ENCODE results near the gene TRIM4. TPM values are rescaled to one million over a fixed set of nuclear protein-coding genes. Genes with fewer than 3 reads are reported as not detected.
A peak's percentile ranks its signal among the peaks of the same experiment; 100 is the strongest.
"Not testable (repeated sequence)": the region's sequence is repeated elsewhere in the genome, so short reads cannot be mapped to it uniquely, and the experiment has no call there.

The TRIM4 gene
- 32.6 TPM for total RNA-seq
- long read RNA-seq, transcript TRIM4-201 (6 exons, 3,374 nt) = major isoform, 80 of 109 reads
- long read RNA-seq, partial matches to known transcripts = 1 of 109 reads
- long read RNA-seq, other reads (novel, unspliced or antisense) = 23 of 109 reads

DNA sequence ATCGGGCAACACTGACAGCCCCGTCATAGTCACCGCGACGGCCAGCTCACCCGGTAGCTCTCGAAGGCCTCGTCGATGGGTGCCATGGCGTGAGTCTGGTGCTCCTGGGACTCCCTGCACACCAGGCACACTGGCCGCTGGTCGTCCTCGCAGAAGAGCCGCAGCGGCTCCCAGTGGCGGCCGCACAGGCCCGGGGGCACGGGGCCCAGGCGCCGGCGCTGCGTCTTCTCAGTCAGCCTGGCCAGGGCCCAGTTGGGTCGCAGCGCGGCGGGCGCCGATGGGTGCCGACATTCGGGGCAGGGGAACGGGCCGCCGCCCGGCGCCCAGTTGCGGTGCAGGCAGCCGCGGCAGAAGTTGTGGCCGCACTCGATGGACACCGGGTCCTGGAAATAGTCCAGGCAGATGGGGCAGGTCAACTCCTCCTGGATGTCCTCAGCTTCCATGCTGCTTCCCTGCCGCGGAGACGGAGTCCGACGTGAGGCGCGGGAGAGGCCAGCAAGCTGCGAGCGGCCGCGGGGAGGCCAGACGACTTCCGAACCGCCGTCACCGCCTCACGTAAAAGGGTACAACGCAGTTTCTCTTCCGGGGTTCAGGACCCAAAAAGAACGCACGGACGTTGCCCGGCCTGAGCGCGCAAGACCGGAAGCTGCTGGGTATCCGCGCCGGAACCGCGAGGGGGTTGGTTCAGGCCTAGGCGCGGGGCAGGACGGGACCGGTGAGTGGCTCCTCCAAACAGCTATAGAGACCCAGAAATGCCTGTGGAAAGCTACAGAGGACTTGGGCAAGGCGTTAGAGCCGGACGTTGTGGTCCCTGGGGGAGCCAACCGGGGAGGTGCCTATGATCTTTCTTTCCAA lies at the start of gene TRIM4:
Gene TRIM4 (minus strand): TSS at position 572 of the 855 bp plus-strand sequence. CDS start 129 bp downstream, at position 443.
- ATAC-seq (peak; percentile 99), DNase-seq (peak; percentile 96)
- Histone ChIP-seq H3K36me3 (peaks cover 21% of the 10 kb centered on the region), H3K9me3 (no peaks in the 10 kb centered on the region), H3K27ac (peak within 1 kb of the TSS; percentile 96), H3K27me3 (no peaks in the 10 kb centered on the region), H3K4me1 (peaks cover 26% of the 10 kb centered on the region), H3K4me3 (peak within 1 kb of the TSS; percentile 92)
- TF ChIP-seq CTCF (IDR thresholded peaks at IDR 0.05) = peak; percentile 10
- intact Hi-C loops (cut with DNase I) = no loop called here

DNA sequence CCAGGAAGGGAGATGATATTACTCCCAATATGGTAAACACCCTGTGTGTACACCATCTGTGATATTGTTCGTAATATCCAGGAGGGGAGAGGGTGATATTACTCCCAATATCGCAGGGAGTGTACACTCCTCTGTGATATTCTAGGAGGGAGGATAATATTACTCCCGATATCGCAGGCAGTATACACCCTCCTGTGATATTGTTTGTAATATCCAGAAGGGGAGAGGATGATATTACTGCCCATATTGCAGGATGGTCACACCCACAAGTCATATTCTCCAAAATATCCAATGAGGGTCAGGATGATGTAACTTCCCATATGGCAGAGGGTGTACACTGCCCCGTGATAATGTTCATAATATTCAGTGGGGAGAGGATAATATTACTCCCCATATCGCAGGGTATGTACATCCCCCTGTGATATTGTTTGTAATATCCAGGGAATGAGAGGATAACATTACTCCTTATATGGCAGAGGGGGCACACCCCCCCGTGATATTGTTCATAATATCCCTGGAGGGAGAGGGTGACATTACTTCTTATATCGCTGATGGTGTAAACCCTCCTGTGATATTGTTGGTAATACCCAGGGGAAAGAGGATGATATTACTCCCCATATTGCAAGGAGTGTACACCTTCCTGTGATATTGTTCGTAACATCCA lies 39.4 kb upstream of the TRIM4 start:
- intact Hi-C loops (cut with DNase I) = no loop called here

GRCh38 chr7:99955247-99955646 lies 35.9 kb upstream of the TRIM4 start:
- ATAC-seq = peak; percentile 19
- no peak overlapping the region for H3K4me3 ChIP-seq
- H3K36me3 ChIP-seq = no peaks in the 10 kb centered on the region
- no peaks in the 10 kb centered on the region for H3K9me3 ChIP-seq
- TF ChIP-seq CTCF (IDR thresholded peaks at IDR 0.05) = no peak
- intact Hi-C loops (cut with DNase I) = no loop called here
- H3K27ac ChIP-seq = no peak overlapping the region
- no peaks in the 10 kb centered on the region for H3K27me3 ChIP-seq
- peaks cover 3% of the 10 kb centered on the region for H3K4me1 ChIP-seq
- no peak for DNase-seq

More for the DNA sequence above, 39.4 kb upstream of the TRIM4 start:
- Histone ChIP-seq H3K36me3 (no peaks in the 10 kb centered on the region), H3K9me3 (no peaks in the 10 kb centered on the region), H3K4me1 (no peaks in the 10 kb centered on the region), H3K4me3 (no peak overlapping the region), H3K27ac (no peak overlapping the region), H3K27me3 (peaks cover 31% of the 10 kb centered on the region)
- DNase-seq (no peak), ATAC-seq (no peak)
- TF ChIP-seq CTCF (IDR thresholded peaks at IDR 0.05) = no peak

- H3K4me1 ChIP-seq; ATAC-seq; H3K9me3 ChIP-seq; H3K27ac ChIP-seq; H3K4me3 ChIP-seq; H3K27me3 ChIP-seq; DNase-seq; intact Hi-C loops (cut with DNase I); H3K36me3 ChIP-seq: not testable (repeated sequence)
These were observed 35.3 kb upstream of the TRIM4 start for GRCh38 chr7:99954643-99955042.

DNA sequence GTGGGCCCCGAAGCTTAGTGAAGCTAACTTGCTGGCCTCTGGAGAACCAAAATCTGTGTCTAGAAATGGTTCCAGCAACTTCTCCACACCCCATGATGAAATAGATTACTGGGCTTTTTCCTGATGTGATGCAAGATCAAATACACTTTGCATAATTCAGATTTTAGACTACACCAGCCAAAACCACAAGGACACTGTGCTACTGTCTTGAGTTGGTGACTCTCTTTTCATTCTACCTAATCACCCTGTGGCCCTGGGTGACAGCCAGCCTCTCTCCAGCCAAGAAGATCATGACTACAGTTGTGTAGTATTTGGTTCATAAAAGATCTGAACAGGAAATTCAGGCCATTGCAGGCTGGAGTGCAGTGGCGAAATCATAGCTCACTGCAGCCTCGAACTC lies 34.3 kb upstream of the TRIM4 start:
- TF ChIP-seq CTCF (IDR thresholded peaks at IDR 0.05) = no peak
- Histone ChIP-seq H3K27me3 (no peaks in the 10 kb centered on the region), H3K4me1 (peaks cover 3% of the 10 kb centered on the region), H3K4me3 (no peak overlapping the region), H3K9me3 (no peaks in the 10 kb centered on the region), H3K27ac (peak overlapping the region; percentile 77), H3K36me3 (no peaks in the 10 kb centered on the region)
- peak; percentile 88 for DNase-seq
- ATAC-seq = peak; percentile 96
- intact Hi-C loops (cut with DNase I) = no loop called here

GRCh38 chr7:99952649-99953048 lies 33.3 kb upstream of the TRIM4 start:
- H3K4me1 ChIP-seq; ATAC-seq; H3K36me3 ChIP-seq; H3K9me3 ChIP-seq; H3K27me3 ChIP-seq; DNase-seq; H3K4me3 ChIP-seq; intact Hi-C loops (cut with DNase I): not testable (repeated sequence)
- peak overlapping the region; percentile 77 for H3K27ac ChIP-seq

GRCh38 chr7:99950819-99951218 lies 31.5 kb upstream of the TRIM4 start:
- H3K27ac ChIP-seq; intact Hi-C loops (cut with DNase I); H3K4me1 ChIP-seq; DNase-seq; ATAC-seq; H3K4me3 ChIP-seq; H3K9me3 ChIP-seq; H3K36me3 ChIP-seq; H3K27me3 ChIP-seq: not testable (repeated sequence)

Measured in upper lobe of right lung (tissue), 1 donor.